IMR-90 (cell line): ENCODE results near the gene OR2T1.
"Not testable (repeated sequence)": the region's sequence is repeated elsewhere in the genome, so short reads cannot be mapped to it uniquely, and the experiment has no call there.

Source experiments
- BHLHE40 ChIP-seq: fragments of 150-350 bp; IDR thresholded peaks from 2 replicates; pipeline ENCODE4 v1.6.1; 2016; ENCODE audit warnings: mild to moderate bottlenecking, low read depth, low read length
- CEBPB ChIP-seq: IDR thresholded peaks from 2 replicates; pipeline ENCODE4 v1.6.1; 2012; ENCODE audit warnings: low read depth, low read length, improper control_type of control experiment
- CHD1 ChIP-seq: IDR thresholded peaks from 2 replicates; pipeline ENCODE4 v1.6.1; 2012; ENCODE audit warnings: low read depth, low read length, improper control_type of control experiment
- CTCF ChIP-seq: conservative IDR thresholded peaks from 2 replicates; pipeline ENCODE4 v1.5.1; 2012; ENCODE audit warnings: mild to moderate bottlenecking, low read depth, low read length, improper control_type of control experiment
- ELK1 ChIP-seq: fragments of 150-350 bp; IDR thresholded peaks from 2 replicates; pipeline ENCODE4 v1.6.1; 2016; ENCODE audit warnings: low read depth, mild to moderate bottlenecking, low read length, moderate library complexity, borderline replicate concordance
- FOS ChIP-seq: fragments of 150-350 bp; IDR thresholded peaks from 2 replicates; pipeline ENCODE4 v1.6.1; 2016; ENCODE audit warnings: low read depth, low read length
- MAFK ChIP-seq: IDR thresholded peaks from 2 replicates; pipeline ENCODE4 v1.6.1; 2012; ENCODE audit warnings: low read depth, low read length, improper control_type of control experiment
- MAZ ChIP-seq: IDR thresholded peaks from 2 replicates; pipeline ENCODE4 v1.6.1; 2012; ENCODE audit warnings: low read depth, mild to moderate bottlenecking, low read length, improper control_type of control experiment, moderate library complexity, borderline replicate concordance
- POLR2A ChIP-seq: IDR thresholded peaks from 2 replicates; pipeline ENCODE4 v1.6.1; 2012; ENCODE audit warnings: mild to moderate bottlenecking, low read depth, low read length
- RAD21 ChIP-seq: IDR thresholded peaks from 2 replicates; pipeline ENCODE4 v1.6.1; 2012; ENCODE audit warnings: low read length, improper control_type of control experiment
- RCOR1 ChIP-seq: IDR thresholded peaks from 2 replicates; pipeline ENCODE4 v1.6.1; 2012; ENCODE audit warnings: mild to moderate bottlenecking, low read length, improper control_type of control experiment; ENCODE audit not compliant: insufficient replicate concordance
- RFX5 ChIP-seq: IDR thresholded peaks from 2 replicates; pipeline ENCODE4 v1.8.0; 2012; ENCODE audit warnings: low read depth, mild to moderate bottlenecking, low read length, moderate library complexity
- SMC3 ChIP-seq: fragments of 150-350 bp; IDR thresholded peaks from 2 replicates; pipeline ENCODE4 v1.6.1; 2016; ENCODE audit warnings: low read depth, mild to moderate bottlenecking, antibody characterized with exemption, low read length, moderate library complexity

- TF ChIP-seq MAZ, RFX5, POLR2A, CTCF, CHD1, SMC3, FOS, RAD21, ELK1, RCOR1, MAFK, CEBPB, BHLHE40: not testable (repeated sequence)
Observed at GRCh38 chr1:248453619-248454018, 50.8 kb downstream of the OR2T1 start.
